ENCODE data around the gene LRRC8B. TPM values are rescaled to one million over a fixed set of nuclear protein-coding genes. Genes with fewer than 3 reads are reported as not detected.

LRRC8B gene
- polyA plus RNA-seq, 1 donor (not counting 4 experiments of a cell fraction or from before 2014, with no cell fraction given), result 1.5 TPM

DNA sequence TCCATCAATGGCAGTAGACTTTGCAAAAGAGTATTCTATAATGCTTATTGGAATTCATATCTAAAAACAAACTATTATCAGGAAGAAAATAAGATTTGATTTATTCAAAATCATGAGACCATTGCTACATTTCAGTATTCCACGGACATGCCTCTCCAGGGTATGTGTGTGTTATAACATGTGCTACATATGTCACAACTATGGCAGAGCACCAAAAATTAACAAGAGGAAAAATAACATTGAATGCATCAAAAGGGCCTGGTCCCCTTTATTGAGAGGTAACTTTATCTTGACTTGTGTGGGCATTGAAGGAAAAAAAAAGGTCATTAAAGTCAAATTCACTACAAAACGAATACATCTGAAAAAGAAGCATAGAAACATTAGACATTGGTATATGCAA lies 22.6 kb upstream of the LRRC8B start:
- no peaks in the 10 kb centered on the region for H3K9me3 ChIP-seq (ENCODE audit: control insufficient read depth, low read depth, low read length)
- no peaks in the 10 kb centered on the region for H3K79me2 ChIP-seq (ENCODE audit: control insufficient read depth, insufficient read depth, low read length)
- DNase-seq (ENCODE audit: low read depth, low spot score), result no peak
- H4K20me1 ChIP-seq (ENCODE audit: control insufficient read depth, extremely low read depth, insufficient read depth, low read length), result no peaks in the 10 kb centered on the region
- H2AFZ ChIP-seq (ENCODE audit: control insufficient read depth, low read length), result no peak overlapping the region
- H3K9ac ChIP-seq (ENCODE audit: control insufficient read depth, extremely low read depth, insufficient read depth, low read length), result no peak overlapping the region
- H3K9me1 ChIP-seq (ENCODE audit: control insufficient read depth, extremely low read depth, insufficient read depth, low read length), result no peaks in the 10 kb centered on the region
- H3K36me3 ChIP-seq (ENCODE audit: control insufficient read depth in 2 of 2, extremely low read depth in 1 of 2, insufficient read depth in 2 of 2, low read length in 2 of 2), result no peaks in the 10 kb centered on the region
- no peak overlapping the region for H3K4me3 ChIP-seq (ENCODE audit: control insufficient read depth in 2 of 3, extremely low read depth in 1 of 3, insufficient read depth in 2 of 3, low read depth in 1 of 3, low read length in 3 of 3)
- FAIRE-seq, result no peak
- TF ChIP-seq EZH2 (IDR thresholded peaks at IDR 0.05; ENCODE audit: low read length) (no peak), CTCF (optimal IDR thresholded peaks at IDR 0.05 in 1 of 3, IDR thresholded peaks at IDR 0.05 in 1 of 3, conservative IDR thresholded peaks at IDR 0.05 in 1 of 3; ENCODE audit: extremely low read depth in 1 of 3, insufficient read depth in 2 of 3, low read length in 3 of 3) (no peak)
- H3K4me1 ChIP-seq (ENCODE audit: control insufficient read depth, extremely low read depth, insufficient read depth, low read length), result peaks cover 6% of the 10 kb centered on the region
- dilution Hi-C loops (cut with MboI; ENCODE audit: extremely low pct_ligation_motif_present, low sequenced_read_pairs), result no loop called here
- no peaks in the 10 kb centered on the region for H3K27me3 ChIP-seq (ENCODE audit: control insufficient read depth, extremely low read depth, insufficient read depth, low read length)
- H3K4me2 ChIP-seq (ENCODE audit: control insufficient read depth, extremely low read depth, insufficient read depth, low read depth, low read length), result no peak overlapping the region
- no peak overlapping the region for H3K27ac ChIP-seq (ENCODE audit: control insufficient read depth, insufficient read depth, low read length)

- no peaks in the 10 kb centered on the region for H3K79me2 ChIP-seq (ENCODE audit: control insufficient read depth, insufficient read depth, low read length)
- no peaks in the 10 kb centered on the region for H3K9me1 ChIP-seq (ENCODE audit: control insufficient read depth, extremely low read depth, insufficient read depth, low read length)
- H2AFZ ChIP-seq (ENCODE audit: control insufficient read depth, low read length), result no peak overlapping the region
- DNase-seq (ENCODE audit: low read depth, low spot score) (no peak), FAIRE-seq (no peak)
- H3K27me3 ChIP-seq (ENCODE audit: control insufficient read depth, extremely low read depth, insufficient read depth, low read length), result no peaks in the 10 kb centered on the region
- H3K4me3 ChIP-seq (ENCODE audit: control insufficient read depth in 2 of 3, extremely low read depth in 1 of 3, insufficient read depth in 2 of 3, low read depth in 1 of 3, low read length in 3 of 3), result no peak overlapping the region
- no peak overlapping the region for H3K9ac ChIP-seq (ENCODE audit: control insufficient read depth, extremely low read depth, insufficient read depth, low read length)
- no peaks in the 10 kb centered on the region for H3K9me3 ChIP-seq (ENCODE audit: control insufficient read depth, low read depth, low read length)
- dilution Hi-C loops (cut with MboI; ENCODE audit: extremely low pct_ligation_motif_present, low sequenced_read_pairs), result no loop called here
- TF ChIP-seq CTCF (optimal IDR thresholded peaks at IDR 0.05 in 1 of 3, IDR thresholded peaks at IDR 0.05 in 1 of 3, conservative IDR thresholded peaks at IDR 0.05 in 1 of 3; ENCODE audit: extremely low read depth in 1 of 3, insufficient read depth in 2 of 3, low read length in 3 of 3) (no peak), EZH2 (IDR thresholded peaks at IDR 0.05; ENCODE audit: low read length) (no peak)
- no peak overlapping the region for H3K27ac ChIP-seq (ENCODE audit: control insufficient read depth, insufficient read depth, low read length)
- H4K20me1 ChIP-seq (ENCODE audit: control insufficient read depth, extremely low read depth, insufficient read depth, low read length), result no peaks in the 10 kb centered on the region
- H3K4me2 ChIP-seq (ENCODE audit: control insufficient read depth, extremely low read depth, insufficient read depth, low read depth, low read length), result no peak overlapping the region
- no peaks in the 10 kb centered on the region for H3K36me3 ChIP-seq (ENCODE audit: control insufficient read depth in 2 of 2, extremely low read depth in 1 of 2, insufficient read depth in 2 of 2, low read length in 2 of 2)
- peaks cover 6% of the 10 kb centered on the region for H3K4me1 ChIP-seq (ENCODE audit: control insufficient read depth, extremely low read depth, insufficient read depth, low read length)
These were observed 21.7 kb upstream of the LRRC8B start for GRCh38 chr1:89502895-89503294.
